ENCODE results near the gene RUSC2. TPM values are rescaled to one million over a fixed set of nuclear protein-coding genes. Genes with fewer than 3 reads are reported as not detected.
"Not testable (repeated sequence)": the region's sequence is repeated elsewhere in the genome, so short reads cannot be mapped to it uniquely, and the experiment has no call there.

The RUSC2 gene
- total and polyA plus RNA-seq, 2 experiments from 2014 or later: 16.6 to 17.7 TPM

DNA sequence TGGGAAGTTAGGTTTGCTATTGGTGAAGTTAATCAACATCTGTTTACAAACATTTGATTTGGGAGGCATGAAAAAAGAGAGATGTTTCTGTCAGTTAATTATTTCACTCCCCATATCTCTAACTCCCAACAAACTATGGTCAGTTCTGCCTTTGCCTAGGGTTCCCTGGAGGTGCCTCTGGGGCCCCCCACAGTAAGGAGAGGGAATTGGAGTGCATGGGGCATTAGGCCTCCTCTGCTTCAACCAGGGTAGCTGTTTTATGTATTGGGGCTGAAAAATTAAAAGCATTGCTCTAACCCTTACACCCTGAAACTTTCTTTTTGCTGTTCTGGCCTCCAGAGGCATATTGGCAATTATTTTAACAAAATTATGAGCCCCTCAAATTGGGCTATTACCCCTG lies 32.3 kb downstream of the RUSC2 start:
- Histone ChIP-seq H2AFZ (no peak overlapping the region), H3K9me3 (ENCODE audit: low read depth) (no peaks in the 10 kb centered on the region), H3K4me1 (ENCODE audit: insufficient read depth) (peaks cover 43% of the 10 kb centered on the region), H3K4me2 (no peak overlapping the region), H3K27me3 (no peaks in the 10 kb centered on the region), H3K4me3 (no peak overlapping the region), H3K79me2 (peaks cover 39% of the 10 kb centered on the region), H3K9me2 (replicated peaks; ENCODE audit: insufficient read depth) (no peaks in the 10 kb centered on the region), H4K20me1 (ENCODE audit: insufficient read depth, poor library complexity, severe bottlenecking) (no peaks in the 10 kb centered on the region), H3K27ac (no peak overlapping the region), H3K36me3 (replicated peaks; ENCODE audit: insufficient read depth, low read depth) (no peaks in the 10 kb centered on the region)
- TF ChIP-seq CTCF (IDR thresholded peaks at IDR 0.05; ENCODE audit: poor library complexity) (no peak), EZH2 (IDR thresholded peaks at IDR 0.05; ENCODE audit: borderline replicate concordance) (no peak), EZH2phosphoT487 (IDR thresholded peaks at IDR 0.05; ENCODE audit: low read depth, severe bottlenecking, unreplicated experiment) (no peak)
- no peak for DNase-seq (ENCODE audit: low spot score)

- Histone ChIP-seq H3K27me3 (no peaks in the 10 kb centered on the region), H3K9me2 (replicated peaks; ENCODE audit: insufficient read depth) (no peaks in the 10 kb centered on the region), H3K9me3 (ENCODE audit: low read depth) (no peaks in the 10 kb centered on the region), H3K79me2 (peaks cover 43% of the 10 kb centered on the region), H3K4me2 (no peak overlapping the region), H4K20me1 (ENCODE audit: insufficient read depth, poor library complexity, severe bottlenecking) (no peaks in the 10 kb centered on the region), H3K27ac (no peak overlapping the region), H3K4me3 (no peak overlapping the region), H3K4me1 (ENCODE audit: insufficient read depth) (peaks cover 38% of the 10 kb centered on the region), H3K36me3 (replicated peaks; ENCODE audit: insufficient read depth, low read depth) (no peaks in the 10 kb centered on the region), H2AFZ (no peak overlapping the region)
- TF ChIP-seq EZH2phosphoT487 (IDR thresholded peaks at IDR 0.05; ENCODE audit: low read depth, severe bottlenecking, unreplicated experiment): no peak
- no peak for TF ChIP-seq CTCF (IDR thresholded peaks at IDR 0.05; ENCODE audit: poor library complexity)
- no peak for TF ChIP-seq EZH2 (IDR thresholded peaks at IDR 0.05; ENCODE audit: borderline replicate concordance)
- 97% methylated on average over 1 of the region's 1 CpG for WGBS (ENCODE audit: low lambda C conversion rate, missing lambda C conversion rate)
- no peak for DNase-seq (ENCODE audit: low spot score)
Observed at GRCh38 chr9:35522700-35523099, 32.8 kb downstream of the RUSC2 start.

DNA sequence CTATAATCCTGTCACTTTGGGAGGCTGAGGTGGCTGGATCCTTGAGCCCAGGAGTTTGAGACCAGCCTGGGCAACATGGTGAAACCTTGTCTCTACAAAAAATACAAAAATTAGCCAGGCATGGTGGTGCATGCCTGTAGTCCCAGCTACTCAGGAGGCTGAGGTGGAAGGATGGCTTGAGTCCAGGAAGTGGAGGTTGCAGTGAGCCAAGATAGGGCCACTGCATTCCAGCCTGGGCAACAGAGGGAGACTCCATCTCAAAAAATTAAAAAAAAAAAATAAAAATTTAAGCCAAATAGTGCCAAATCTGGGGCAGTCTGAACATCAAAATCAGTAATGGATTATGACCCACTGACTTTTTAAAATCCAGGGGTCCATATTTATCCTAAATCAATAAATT lies 33.6 kb downstream of the RUSC2 start:
- H3K9me3 ChIP-seq (ENCODE audit: low read depth); H3K4me2 ChIP-seq; DNase-seq (ENCODE audit: low spot score); H3K4me3 ChIP-seq; H2AFZ ChIP-seq; H4K20me1 ChIP-seq (ENCODE audit: insufficient read depth, poor library complexity, severe bottlenecking); H3K27me3 ChIP-seq; H3K36me3 ChIP-seq (replicated peaks; ENCODE audit: insufficient read depth, low read depth); H3K27ac ChIP-seq; H3K9me2 ChIP-seq (replicated peaks; ENCODE audit: insufficient read depth): not testable (repeated sequence)
- peaks cover 51% of the 10 kb centered on the region for H3K79me2 ChIP-seq
- peaks cover 30% of the 10 kb centered on the region for H3K4me1 ChIP-seq (ENCODE audit: insufficient read depth)

DNA sequence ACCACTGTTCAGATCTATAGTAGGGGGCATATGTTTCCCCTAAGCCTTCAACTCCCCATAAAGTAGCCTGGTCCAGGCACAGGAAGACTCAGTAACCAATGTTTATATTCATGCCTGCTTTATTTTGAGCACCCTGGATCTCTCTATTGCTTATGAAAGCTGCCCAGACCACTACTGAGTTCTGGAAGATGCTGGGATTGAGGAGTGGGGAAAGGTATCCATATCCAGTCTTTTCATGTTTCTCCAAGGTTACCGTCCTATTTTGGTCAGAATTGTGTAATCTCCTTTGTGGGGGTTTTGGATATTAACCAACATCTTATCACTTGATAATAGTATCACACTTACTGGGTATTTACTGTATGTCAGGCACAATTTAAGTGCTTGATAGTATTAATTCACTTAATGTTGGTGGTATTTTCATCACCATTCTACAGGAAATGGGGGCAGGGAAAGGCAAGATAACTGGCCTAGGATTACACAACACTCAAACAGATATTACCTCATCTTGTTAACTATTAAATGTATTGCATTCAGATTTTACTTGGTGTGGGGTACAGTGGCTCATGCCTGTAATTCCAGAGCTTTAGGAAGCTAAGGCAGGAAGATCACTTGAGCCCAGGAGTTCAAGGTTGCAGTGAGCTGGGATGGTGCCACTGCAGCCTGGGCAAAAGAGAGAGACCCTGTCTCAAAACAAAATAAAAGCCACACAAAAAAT lies 36.3 kb downstream of the RUSC2 start:
- Histone ChIP-seq H3K9me2 (replicated peaks; ENCODE audit: insufficient read depth) (no peaks in the 10 kb centered on the region), H3K27ac (peak overlapping the region; percentile 16), H3K36me3 (replicated peaks; ENCODE audit: insufficient read depth, low read depth) (no peaks in the 10 kb centered on the region), H3K4me1 (ENCODE audit: insufficient read depth) (peaks cover 17% of the 10 kb centered on the region), H3K4me2 (peak overlapping the region; percentile 32), H3K79me2 (peaks cover 52% of the 10 kb centered on the region), H2AFZ (no peak overlapping the region), H3K9me3 (ENCODE audit: low read depth) (no peaks in the 10 kb centered on the region), H4K20me1 (ENCODE audit: insufficient read depth, poor library complexity, severe bottlenecking) (no peaks in the 10 kb centered on the region), H3K27me3 (no peaks in the 10 kb centered on the region), H3K4me3 (no peak overlapping the region)
- DNase-seq (ENCODE audit: low spot score): no peak
- TF ChIP-seq CTCF (IDR thresholded peaks at IDR 0.05; ENCODE audit: poor library complexity) (no peak), EZH2 (IDR thresholded peaks at IDR 0.05; ENCODE audit: borderline replicate concordance) (no peak)
- 46% methylated on average over 1 of the region's 1 CpG for WGBS (ENCODE audit: low lambda C conversion rate, missing lambda C conversion rate)

All from hepatocyte (in vitro differentiated cells).